ENCODE data around the gene SLX4IP.
"Not testable (repeated sequence)": the region's sequence is repeated elsewhere in the genome, so short reads cannot be mapped to it uniquely, and the experiment has no call there.

Gene SLX4IP

GRCh38 chr20:10605547-10606195, 170.6 kb downstream of the SLX4IP start:
- DNase-seq: no peak

GRCh38 chr20:10609276-10609675, 174.2 kb downstream of the SLX4IP start:
- DNase-seq: no peak

- DNase-seq: no peak
Measured at GRCh38 chr20:10609770-10610169, 174.7 kb downstream of the SLX4IP start.

GRCh38 chr20:10610251-10610650, 175.1 kb downstream of the SLX4IP start:
- DNase-seq: no peak

- DNase-seq: peak in 1 of 14 donors; percentile 6
Measured at GRCh38 chr20:10611357-10611756, 176.3 kb downstream of the SLX4IP start.

- DNase-seq: not testable (repeated sequence)
Measured at GRCh38 chr20:10613426-10613825, 178.3 kb downstream of the SLX4IP start.

GRCh38 chr20:10613911-10614310, 178.8 kb downstream of the SLX4IP start:
- DNase-seq: no peak

GRCh38 chr20:10616212-10616611, 181.1 kb downstream of the SLX4IP start:
- DNase-seq: no peak

GRCh38 chr20:10617549-10618133, 182.5 kb downstream of the SLX4IP start:
- DNase-seq: not testable (repeated sequence)

- DNase-seq: no peak
Measured at GRCh38 chr20:10618611-10619245, 183.6 kb downstream of the SLX4IP start.

GRCh38 chr20:10619427-10619826, 184.3 kb downstream of the SLX4IP start:
- DNase-seq: no peak

GRCh38 chr20:10621149-10621548, 186.0 kb downstream of the SLX4IP start:
- DNase-seq: no peak

GRCh38 chr20:10622657-10623418, 187.7 kb downstream of the SLX4IP start:
- no peak for DNase-seq

- DNase-seq: no peak
Measured at GRCh38 chr20:10625641-10626040, 190.5 kb downstream of the SLX4IP start.

- no peak for DNase-seq
Measured at GRCh38 chr20:10626896-10627295, 191.8 kb downstream of the SLX4IP start.

- no peak for DNase-seq
Measured at GRCh38 chr20:10629946-10630650, 195.0 kb downstream of the SLX4IP start.

GRCh38 chr20:10631126-10631525, 196.0 kb downstream of the SLX4IP start:
- no peak for DNase-seq

GRCh38 chr20:10632721-10633509, 197.8 kb downstream of the SLX4IP start:
- no peak for DNase-seq

- no peak for DNase-seq
Measured at GRCh38 chr20:10633718-10634117, 198.6 kb downstream of the SLX4IP start.

GRCh38 chr20:10634211-10634610, 199.1 kb downstream of the SLX4IP start:
- no peak for DNase-seq

GRCh38 chr20:10634683-10635411, 199.7 kb downstream of the SLX4IP start:
- DNase-seq: no peak

Measured in C1 segment of cervical spinal cord (tissue), 14 donors.